HG02798 (cell line): Measurements from ENCODE around the gene TSPY1.
"Not testable (repeated sequence)": the region's sequence is repeated elsewhere in the genome, so short reads cannot be mapped to it uniquely, and the experiment has no call there.

Experiments
- ATAC-seq: cut with Tn5 transposase; IDR thresholded peaks from one replicate; pipeline ENCODE4 v1.9.1; 2021; ENCODE audit warnings: mild to moderate bottlenecking; ENCODE audit not compliant: unreplicated experiment, poor library complexity

Gene TSPY1

GRCh38 chrY:9466655-9467054 is at the start of gene TSPY1:
Gene TSPY1 (plus strand): TSS chrY:9466955. CDS start chrY:9467001, 46 bp downstream.
- not testable (repeated sequence) for ATAC-seq

DNA sequence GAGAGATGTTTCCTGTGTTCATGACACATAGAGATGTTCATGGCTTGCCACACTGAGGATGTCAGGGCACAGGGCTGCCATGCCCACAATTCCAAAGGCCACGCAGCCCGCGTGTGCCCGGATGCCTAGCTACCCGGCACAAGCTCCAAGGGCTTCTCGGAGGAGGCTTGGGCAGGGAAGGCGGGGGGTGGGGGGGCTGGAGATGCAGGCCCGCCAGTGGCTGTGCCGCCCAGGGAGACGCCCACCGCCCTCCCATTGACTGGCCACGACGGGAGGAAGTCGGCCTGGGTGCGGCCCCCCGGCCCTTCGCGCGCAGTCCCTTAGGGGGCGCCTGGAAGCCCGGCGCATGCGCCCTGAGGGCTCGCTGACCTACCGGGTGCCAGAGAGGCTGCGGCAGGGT is 20.2 kb downstream of the TSPY1 start, which contains the start of gene TSPY9:
TSPY9 (plus strand) TSS at position 301 of the 400 bp plus-strand sequence; CDS start at position 347, 46 bp downstream.
- not testable (repeated sequence) for ATAC-seq

DNA sequence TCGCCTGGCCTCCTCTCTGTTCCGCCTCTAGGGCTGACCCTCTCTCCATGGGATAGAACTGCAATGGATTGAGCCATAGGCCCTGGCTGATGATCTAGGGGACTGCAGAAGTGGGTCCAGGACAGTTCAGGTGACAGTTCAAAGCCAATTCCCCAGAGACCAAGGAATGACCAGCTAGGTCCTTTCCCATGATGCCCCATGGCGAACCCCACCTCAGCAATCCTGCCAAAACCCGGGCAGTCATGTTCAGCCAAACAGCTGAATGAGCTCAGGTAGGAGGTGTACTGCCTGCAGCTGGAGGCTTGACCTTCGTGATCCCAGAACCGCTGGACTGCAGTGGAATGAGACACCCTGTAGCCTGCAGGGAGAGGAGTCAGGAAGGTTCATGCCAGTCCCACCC is 37.6 kb downstream of the TSPY1 start:
- not testable (repeated sequence) for ATAC-seq

DNA sequence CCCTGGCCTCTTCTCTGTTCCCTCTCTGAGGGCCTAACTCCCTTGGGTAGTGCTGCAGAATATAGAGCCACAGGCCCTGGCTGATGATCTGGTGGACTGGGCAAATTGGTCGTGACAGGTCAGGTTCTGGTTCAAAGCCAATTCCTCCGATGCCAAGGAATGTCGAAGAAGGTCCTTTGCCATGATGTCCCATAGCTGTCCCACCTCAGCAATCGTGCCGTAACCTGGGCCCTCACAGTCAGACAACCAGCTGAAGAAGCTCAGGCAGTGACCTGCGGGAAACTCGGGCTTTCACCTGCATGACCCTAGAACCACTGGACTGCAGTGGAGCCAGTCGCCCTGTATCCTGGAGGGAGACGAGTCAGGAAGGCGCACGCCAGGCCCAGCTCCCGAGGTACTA is 49.5 kb downstream of the TSPY1 start:
- not testable (repeated sequence) for ATAC-seq
